Upper lobe of left lung (tissue), 4 donors: ENCODE data around the gene BATF2.

Experiments used
- CTCF ChIP-seq, 6 experiments: fragments of 450-650 bp in 4 of 6; fragments of 200-600 bp in 2 of 6; sonication (generic) in 2 of 6; IDR thresholded peaks; one replicate each; pipeline ENCODE4 v1.5.1; 2016 to 2019; ENCODE audit warnings: antibody characterized with exemption in 6 of 6
- EP300 ChIP-seq, 4 donors: sonication (generic); formaldehyde crosslinking; IDR thresholded peaks; one replicate each; pipeline ENCODE4 v1.5.1; 2017; ENCODE audit warnings: antibody characterized with exemption in 4 of 4, control low read depth in 2 of 4
- POLR2A ChIP-seq, 4 donors: fragments of 450-650 bp; IDR thresholded peaks; one replicate each; pipeline ENCODE4 v1.5.1; 2016 to 2017; ENCODE audit warnings: antibody characterized with exemption in 4 of 4, mild to moderate bottlenecking in 2 of 4
- POLR2AphosphoS5 ChIP-seq, 2 donors: sonication (generic); formaldehyde crosslinking; IDR thresholded peaks; one replicate each; pipeline ENCODE4 v1.5.1; 2017; ENCODE audit warnings: antibody characterized with exemption in 2 of 2

- TF ChIP-seq CTCF (IDR thresholded peaks at IDR 0.05), result no peak
- TF ChIP-seq POLR2A (IDR thresholded peaks at IDR 0.05), result no peak
- TF ChIP-seq POLR2AphosphoS5 (IDR thresholded peaks at IDR 0.05), result no peak
- no peak for TF ChIP-seq EP300 (IDR thresholded peaks at IDR 0.05)
Measured at GRCh38 chr11:64987998-64988854, 8.5 kb downstream of the BATF2 start.
